HG03039 (cell line): Measurements from ENCODE around the gene DMD.

ENCODE experiments used
- ATAC-seq: cut with Tn5 transposase; IDR thresholded peaks from one replicate; pipeline ENCODE4 v1.9.1; 2021; ENCODE audit warnings: mild to moderate bottlenecking, moderate library complexity; ENCODE audit not compliant: unreplicated experiment

The DMD gene

GRCh38 chrX:31166416-31166815 is 2044.9 kb downstream of the DMD start:
- no peak for ATAC-seq

GRCh38 chrX:31165241-31166035 is 2045.9 kb downstream of the DMD start:
- no peak for ATAC-seq

- no peak for ATAC-seq
Measured at GRCh38 chrX:31154946-31155345, 2056.4 kb downstream of the DMD start.

GRCh38 chrX:31153475-31154047 is 2057.8 kb downstream of the DMD start:
- no peak for ATAC-seq

GRCh38 chrX:31147175-31147574 is 2064.2 kb downstream of the DMD start:
- ATAC-seq: no peak

GRCh38 chrX:31139961-31140360 is 2071.4 kb downstream of the DMD start:
- no peak for ATAC-seq

GRCh38 chrX:31138124-31138523 is 2073.2 kb downstream of the DMD start:
- ATAC-seq: no peak

GRCh38 chrX:31136144-31136611 is 2075.2 kb downstream of the DMD start:
- peak; percentile 88 for ATAC-seq

- no peak for ATAC-seq
Measured at GRCh38 chrX:31132821-31133241, 2078.5 kb downstream of the DMD start.

GRCh38 chrX:31130457-31131220 is 2080.7 kb downstream of the DMD start:
- no peak for ATAC-seq

- ATAC-seq: no peak
Measured at GRCh38 chrX:31128855-31129254, 2082.5 kb downstream of the DMD start.

- no peak for ATAC-seq
Measured at GRCh38 chrX:31127716-31128115, 2083.6 kb downstream of the DMD start.

- ATAC-seq: no peak
Measured at GRCh38 chrX:31126205-31126604, 2085.1 kb downstream of the DMD start.

GRCh38 chrX:31124536-31124935 is 2086.8 kb downstream of the DMD start:
- ATAC-seq: no peak

- ATAC-seq: no peak
Measured at GRCh38 chrX:31123335-31123734, 2088.0 kb downstream of the DMD start.

GRCh38 chrX:31117266-31117665 is 2094.1 kb downstream of the DMD start:
- no peak for ATAC-seq

- no peak for ATAC-seq
Measured at GRCh38 chrX:31115398-31115797, 2096.0 kb downstream of the DMD start.

GRCh38 chrX:31114858-31115257 is 2096.5 kb downstream of the DMD start:
- ATAC-seq: no peak

GRCh38 chrX:31112226-31112999 is 2098.9 kb downstream of the DMD start:
- no peak for ATAC-seq

- no peak for ATAC-seq
Measured at GRCh38 chrX:31110657-31111056, 2100.7 kb downstream of the DMD start.

GRCh38 chrX:31099536-31100090 is 2111.7 kb downstream of the DMD start:
- peak; percentile 84 for ATAC-seq
